SK-N-MC (cell line): ENCODE data around the gene OBSCN.
"Not testable (repeated sequence)": the region's sequence is repeated elsewhere in the genome, so short reads cannot be mapped to it uniquely, and the experiment has no call there.

Source experiments
- DNase-seq: peaks from one replicate; pipeline ENCODE4 v3.0.0-alpha.2; 2011; ENCODE audit warnings: low read depth, low spot score
- H3K27ac ChIP-seq: fragments of 200-600 bp; sonication (generic); 2 replicates; pipeline ENCODE4 v1.5.1; 2016; ENCODE audit warnings: mixed run types
- H3K36me3 ChIP-seq: fragments of 200-600 bp; sonication (generic); 2 replicates; pipeline ENCODE4 v1.6.1; 2017; ENCODE audit warnings: antibody characterized with exemption, low read length, mixed read lengths; ENCODE audit not compliant: insufficient read depth
- H3K4me3 ChIP-seq: fragments of 200-600 bp; sonication (generic); 2 replicates; pipeline ENCODE4 v1.5.1; 2016
- H3K9ac ChIP-seq: fragments of 200-600 bp; sonication (generic); 2 replicates; pipeline ENCODE4 v1.8.0; 2017; ENCODE audit warnings: mixed run types, mixed read lengths; ENCODE audit not compliant: insufficient read length
- H3K9me3 ChIP-seq: fragments of 200-600 bp; sonication (generic); 2 replicates; pipeline ENCODE4 v1.6.1; 2017; ENCODE audit warnings: low read depth, mild to moderate bottlenecking, antibody characterized with exemption, low read length, moderate library complexity, mixed read lengths
- EZH2 ChIP-seq: fragments of 200-600 bp; sonication (generic); IDR thresholded peaks from one replicate; pipeline ENCODE4 v1.6.1; 2017; ENCODE audit warnings: antibody characterized with exemption
- FOXP2 ChIP-seq: optimal IDR thresholded peaks from 2 replicates; pipeline ENCODE3; 2011; ENCODE audit warnings: mild to moderate bottlenecking, moderate library complexity; ENCODE audit not compliant: insufficient read depth; ENCODE audit errors: extremely low read length, control extremely low read depth
- POLR2AphosphoS5 ChIP-seq: IDR thresholded peaks from 2 replicates; pipeline ENCODE4 v1.6.1; 2012; ENCODE audit warnings: mild to moderate bottlenecking, low read depth, low read length, borderline replicate concordance

The OBSCN gene

GRCh38 chr1:228222548-228222947, 14.7 kb downstream of the OBSCN start:
- peaks cover 21% of the 10 kb centered on the region for H3K36me3 ChIP-seq
- no peak overlapping the region for H3K27ac ChIP-seq
- no peak for DNase-seq
- no peaks in the 10 kb centered on the region for H3K9me3 ChIP-seq
- no peak overlapping the region for H3K9ac ChIP-seq
- TF ChIP-seq POLR2AphosphoS5 (no peak), EZH2 (no peak), FOXP2 (no peak)
- no peak overlapping the region for H3K4me3 ChIP-seq

- Histone ChIP-seq H3K36me3 (peaks cover 25% of the 10 kb centered on the region), H3K4me3 (no peak overlapping the region), H3K27ac (no peak overlapping the region), H3K9ac (no peak overlapping the region), H3K9me3 (no peaks in the 10 kb centered on the region)
- DNase-seq, result no peak
- TF ChIP-seq FOXP2, result no peak
- no peak for TF ChIP-seq POLR2AphosphoS5
- TF ChIP-seq EZH2, result no peak
Observed at GRCh38 chr1:228224198-228225164, 16.6 kb downstream of the OBSCN start.

GRCh38 chr1:228225165-228225710, 17.4 kb downstream of the OBSCN start:
- Histone ChIP-seq H3K4me3 (no peak overlapping the region), H3K9ac (no peak overlapping the region), H3K9me3 (0 out of 2 replicates have a peak, but pooled peaks cover under 1% of the 10 kb centered on the region), H3K27ac (no peak overlapping the region), H3K36me3 (peaks cover 29% of the 10 kb centered on the region)
- TF ChIP-seq EZH2 (no peak), FOXP2 (no peak), POLR2AphosphoS5 (no peak)
- DNase-seq, result no peak

GRCh38 chr1:228225740-228226139, 17.9 kb downstream of the OBSCN start:
- H3K9ac ChIP-seq, result no peak overlapping the region
- peaks cover 31% of the 10 kb centered on the region for H3K36me3 ChIP-seq
- TF ChIP-seq POLR2AphosphoS5 (no peak), FOXP2 (no peak), EZH2 (no peak)
- no peak overlapping the region for H3K27ac ChIP-seq
- H3K4me3 ChIP-seq, result no peak overlapping the region
- H3K9me3 ChIP-seq, result 0 out of 2 replicates have a peak, but pooled peaks cover 3% of the 10 kb centered on the region
- no peak for DNase-seq

GRCh38 chr1:228226141-228226874, 18.5 kb downstream of the OBSCN start:
- no peak for DNase-seq
- Histone ChIP-seq H3K9ac (no peak overlapping the region), H3K36me3 (peaks cover 32% of the 10 kb centered on the region), H3K27ac (no peak overlapping the region), H3K9me3 (0 out of 2 replicates have a peak, but pooled peaks cover 3% of the 10 kb centered on the region), H3K4me3 (no peak overlapping the region)
- TF ChIP-seq FOXP2, result no peak

GRCh38 chr1:228226956-228227791, 19.3 kb downstream of the OBSCN start:
- Histone ChIP-seq H3K36me3 (peaks cover 41% of the 10 kb centered on the region), H3K4me3 (no peak overlapping the region), H3K27ac (no peak overlapping the region), H3K9me3 (0 out of 2 replicates have a peak, but pooled peaks cover 3% of the 10 kb centered on the region), H3K9ac (no peak overlapping the region)
- DNase-seq, result no peak
- TF ChIP-seq EZH2, result no peak
- TF ChIP-seq POLR2AphosphoS5, result no peak
- TF ChIP-seq FOXP2, result no peak

- H3K9me3 ChIP-seq, H3K27ac ChIP-seq, DNase-seq, H3K9ac ChIP-seq, H3K4me3 ChIP-seq: not testable (repeated sequence)
- peaks cover 48% of the 10 kb centered on the region for H3K36me3 ChIP-seq
Observed at GRCh38 chr1:228228147-228228546, 20.3 kb downstream of the OBSCN start.
